ENCODE results near the gene TRAF3. TPM values are rescaled to one million over a fixed set of nuclear protein-coding genes. Genes with fewer than 3 reads are reported as not detected.
"Not testable (repeated sequence)": the region's sequence is repeated elsewhere in the genome, so short reads cannot be mapped to it uniquely, and the experiment has no call there.

TRAF3 gene
- total RNA-seq, 1 donor from 2014 or later, result 8.5 TPM

DNA sequence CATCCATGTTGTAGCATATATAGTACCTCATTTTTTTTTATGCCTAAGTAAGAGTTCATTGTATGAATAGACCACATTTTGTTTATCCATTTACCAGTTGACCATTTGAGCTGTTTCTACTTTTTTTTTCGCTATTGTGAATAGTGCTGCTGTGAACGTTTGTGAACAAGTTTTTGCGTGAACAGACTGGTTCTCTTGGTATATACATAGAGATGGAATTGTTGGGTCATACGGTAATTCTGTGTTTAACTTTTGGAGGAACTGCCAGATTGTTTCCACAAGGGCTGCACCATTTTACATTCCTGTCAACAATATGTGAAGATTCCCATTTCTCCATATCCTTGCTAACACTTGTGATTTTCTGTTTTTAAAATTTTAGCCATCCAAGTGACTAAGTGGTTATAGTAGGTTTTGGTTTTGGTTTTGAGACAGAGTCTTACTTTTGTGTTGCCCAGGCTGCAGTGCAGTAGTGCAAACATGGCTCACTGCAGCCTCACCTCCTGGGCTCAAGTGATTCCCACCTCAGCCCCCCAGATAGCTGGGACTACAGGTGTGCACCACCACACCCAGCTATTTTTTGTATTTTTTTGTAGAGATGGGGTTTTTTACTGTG, 76.9 kb downstream of the TRAF3 start:
- no peak for DNase-seq (ENCODE audit: low spot score)

DNA sequence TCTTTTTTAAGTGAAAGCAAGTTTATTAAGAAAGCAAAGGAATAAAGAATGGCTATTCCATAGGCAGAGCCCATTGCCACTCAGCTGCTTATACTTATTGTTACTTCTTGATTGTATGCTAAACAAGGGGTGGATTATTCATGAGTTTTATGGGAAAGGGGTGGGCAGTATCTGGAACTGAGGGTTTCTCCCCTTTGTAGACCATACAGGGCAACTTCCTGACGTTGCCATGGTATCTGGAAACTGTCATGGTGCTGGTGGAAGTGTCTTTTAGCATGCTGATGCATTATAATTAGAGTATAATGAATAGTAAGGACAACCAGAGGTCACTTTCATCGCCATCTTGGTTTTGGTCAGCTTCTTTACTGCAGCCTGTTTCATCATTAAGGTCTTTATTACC, 78.9 kb downstream of the TRAF3 start:
- DNase-seq (ENCODE audit: low spot score) (no peak), ATAC-seq (no peak)

More for the DNA sequence above, 76.9 kb downstream of the TRAF3 start:
- no peak for ATAC-seq

DNA sequence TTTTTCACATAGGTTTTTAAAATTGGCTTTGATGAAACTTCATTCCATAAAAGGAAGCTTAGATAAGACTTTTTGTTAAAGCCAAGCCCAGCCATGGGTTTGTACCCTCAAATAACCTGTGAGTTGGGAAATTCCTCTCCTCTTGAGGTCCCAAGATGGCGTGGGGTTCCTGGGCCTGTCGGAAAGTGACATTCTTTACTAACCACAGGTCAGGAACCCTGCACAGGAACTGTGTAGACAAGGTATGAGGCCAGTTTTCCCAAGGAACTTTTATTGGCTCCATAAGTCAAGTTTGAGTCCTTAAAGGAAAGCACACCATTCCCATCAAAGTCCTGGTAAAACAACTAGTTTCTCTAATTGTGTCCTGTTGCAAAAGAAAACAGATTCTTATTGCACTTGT, 80.2 kb downstream of the TRAF3 start:
- DNase-seq (ENCODE audit: low spot score) (no peak), ATAC-seq (no peak)

DNA sequence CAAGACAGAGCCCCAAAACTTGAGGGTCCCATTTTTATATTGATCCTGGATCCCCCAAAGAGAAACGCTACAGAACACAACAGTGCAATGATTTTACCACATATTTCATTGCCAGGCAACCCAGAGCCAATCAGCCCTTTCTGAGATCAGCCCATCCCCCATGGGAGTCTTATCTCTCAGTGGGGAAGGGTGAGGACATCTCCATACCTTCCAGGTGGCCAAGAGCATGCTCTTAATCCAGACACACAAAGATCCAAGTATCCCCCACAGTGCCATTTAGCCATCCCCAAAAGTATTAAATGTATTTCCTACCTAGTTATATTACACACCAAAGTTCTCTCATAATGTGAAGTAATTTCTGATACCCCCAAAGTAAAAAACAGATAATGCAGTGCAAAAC, 82.7 kb downstream of the TRAF3 start:
- ATAC-seq (no peak), DNase-seq (ENCODE audit: low spot score) (no peak)

DNA sequence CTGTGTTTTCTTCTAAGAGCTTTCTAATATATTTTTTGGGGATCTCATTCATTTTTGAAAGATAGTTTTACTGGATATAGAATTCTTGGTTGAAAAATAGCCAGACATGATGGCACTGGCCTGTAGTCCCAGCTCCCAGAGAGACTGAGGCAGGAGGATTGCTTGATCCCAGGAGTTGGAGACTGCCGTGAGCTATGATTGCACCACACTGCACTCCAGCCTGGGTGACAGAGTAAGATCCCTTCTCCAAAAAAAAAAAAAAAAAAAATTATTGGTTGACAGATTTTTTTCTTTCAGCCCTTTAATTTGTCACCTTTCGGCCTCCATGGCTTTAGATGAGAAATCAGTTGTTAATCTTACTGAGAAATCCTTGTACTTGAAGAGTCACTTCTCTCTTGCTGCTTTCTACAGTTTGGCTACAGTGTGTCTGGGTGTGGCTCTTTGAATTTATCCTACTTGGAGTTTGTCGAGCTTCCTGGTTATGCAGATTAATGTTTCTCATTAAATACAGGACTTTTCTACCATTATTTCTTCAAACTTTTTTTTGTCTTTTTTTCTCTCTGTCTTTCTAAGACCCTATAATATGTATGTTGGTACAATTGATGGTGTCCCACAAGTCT, 85.0 kb downstream of the TRAF3 start:
- DNase-seq (ENCODE audit: low spot score), result no peak
- no peak for ATAC-seq

DNA sequence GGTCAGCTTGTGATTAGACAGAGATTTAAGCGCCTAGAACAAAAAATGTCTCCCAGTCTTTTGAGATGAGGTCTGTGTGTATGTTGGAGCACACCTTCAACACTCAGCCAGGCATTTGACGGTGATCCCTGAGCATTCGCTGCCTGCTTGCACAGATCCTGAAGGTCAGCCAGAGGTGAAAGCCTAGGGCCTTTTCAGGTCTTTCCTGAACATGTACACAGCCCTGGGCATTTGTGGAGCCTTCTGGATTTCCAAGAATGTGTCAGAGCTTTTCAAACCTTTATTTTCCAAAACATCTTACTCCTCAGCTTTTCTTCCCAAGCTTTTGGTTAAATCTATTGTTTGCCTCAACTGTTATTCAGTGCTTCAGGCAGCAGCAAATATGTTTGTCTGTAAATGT, 86.1 kb downstream of the TRAF3 start:
- no peak for DNase-seq (ENCODE audit: low spot score)
- peak; percentile 87 for ATAC-seq

DNA sequence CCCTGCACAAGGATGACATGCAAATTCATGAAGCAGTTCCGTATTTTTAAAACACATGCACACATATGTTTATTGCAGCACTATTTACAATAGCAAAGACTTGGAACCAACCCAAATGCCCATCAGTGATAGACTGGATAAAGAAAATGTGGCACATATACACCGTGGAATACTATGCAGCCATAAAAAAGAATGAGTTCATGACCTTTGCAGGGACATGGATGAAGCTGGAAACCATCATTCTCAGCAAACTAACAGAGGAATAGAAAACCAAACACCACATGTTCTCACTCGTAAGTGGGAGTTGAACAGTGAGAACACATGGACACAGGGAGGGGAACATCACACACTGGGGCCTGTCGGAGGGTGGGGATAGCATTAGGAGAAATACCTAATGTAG, 88.7 kb downstream of the TRAF3 start:
- not testable (repeated sequence) for DNase-seq (ENCODE audit: low spot score)

DNA sequence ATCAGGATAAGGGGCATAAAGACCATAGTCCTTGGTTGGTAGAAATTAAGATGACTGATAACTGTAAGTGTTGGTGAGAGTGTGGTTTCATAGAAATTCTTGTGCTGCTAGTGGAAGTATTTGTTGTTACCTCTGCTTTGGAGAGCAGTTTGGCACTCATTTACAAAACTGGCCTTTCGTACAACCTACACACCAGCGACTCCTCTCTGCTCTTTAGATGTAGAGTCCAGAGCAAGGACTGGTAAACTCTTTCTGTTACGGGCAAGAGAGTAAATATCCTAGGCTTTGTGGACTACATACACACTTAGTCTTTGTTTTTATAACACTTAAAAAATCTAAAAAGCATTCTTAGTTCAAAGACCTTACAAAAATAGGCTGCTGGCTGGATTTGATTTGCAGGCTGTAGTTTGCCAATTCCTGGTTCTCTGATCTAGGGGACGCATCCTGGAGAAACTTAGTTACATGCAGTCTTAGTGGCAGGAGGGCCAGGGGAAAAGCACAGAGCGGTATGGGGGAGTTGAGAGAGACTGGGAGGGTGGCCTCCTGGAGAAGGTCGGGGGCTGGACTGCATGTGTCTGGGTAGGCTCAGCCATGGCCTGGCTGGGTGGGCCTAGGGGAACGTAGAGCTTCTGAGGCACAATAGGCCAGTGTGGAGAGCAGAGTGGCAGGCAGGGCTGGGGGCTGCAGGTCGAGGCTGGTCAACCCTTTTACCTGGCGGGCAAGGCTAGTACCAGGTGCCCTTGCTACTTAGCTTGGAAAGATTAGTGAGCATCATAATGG, 89.9 kb downstream of the TRAF3 start:
- no peak for ATAC-seq
- DNase-seq (ENCODE audit: low spot score), result no peak

More for the DNA sequence above, 88.7 kb downstream of the TRAF3 start:
- not testable (repeated sequence) for ATAC-seq

DNA sequence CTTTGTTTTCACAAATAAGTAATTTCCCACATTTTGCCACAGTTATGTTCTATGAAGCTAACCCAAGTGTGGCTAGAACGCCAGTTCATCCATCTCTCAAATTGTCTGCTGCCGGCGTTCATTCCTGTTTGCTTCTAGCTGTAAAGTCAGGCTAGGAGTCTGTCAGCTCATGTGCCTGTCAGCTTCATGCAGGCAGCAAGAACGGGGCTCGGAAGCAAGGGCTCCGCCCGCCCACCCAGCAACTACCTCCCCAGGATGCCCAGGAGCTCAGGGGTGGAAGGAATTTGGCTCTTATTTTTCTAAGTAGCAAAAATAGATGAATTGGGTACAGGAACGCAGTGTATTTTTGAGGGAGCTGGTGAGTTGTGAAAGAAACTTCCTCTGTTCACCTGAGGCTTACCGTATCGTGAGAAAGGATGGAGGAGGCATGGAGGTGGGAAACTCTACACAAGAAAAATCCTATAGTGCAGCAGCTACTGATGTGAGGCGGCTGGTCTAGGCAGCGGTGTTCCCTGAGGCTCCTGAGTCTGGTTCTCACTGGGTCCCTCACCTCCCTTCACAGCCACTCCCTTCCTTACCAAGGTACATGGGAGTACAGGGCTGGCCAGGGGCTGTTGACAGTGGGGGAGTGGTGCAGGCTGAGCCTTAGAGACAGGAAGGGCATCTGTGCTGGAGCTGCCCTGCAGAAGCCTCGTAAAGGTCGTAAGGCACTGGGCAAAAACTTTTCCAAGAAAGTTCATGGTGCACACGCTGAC, 90.8 kb downstream of the TRAF3 start:
- ATAC-seq, result no peak
- no peak for DNase-seq (ENCODE audit: low spot score)

DNA sequence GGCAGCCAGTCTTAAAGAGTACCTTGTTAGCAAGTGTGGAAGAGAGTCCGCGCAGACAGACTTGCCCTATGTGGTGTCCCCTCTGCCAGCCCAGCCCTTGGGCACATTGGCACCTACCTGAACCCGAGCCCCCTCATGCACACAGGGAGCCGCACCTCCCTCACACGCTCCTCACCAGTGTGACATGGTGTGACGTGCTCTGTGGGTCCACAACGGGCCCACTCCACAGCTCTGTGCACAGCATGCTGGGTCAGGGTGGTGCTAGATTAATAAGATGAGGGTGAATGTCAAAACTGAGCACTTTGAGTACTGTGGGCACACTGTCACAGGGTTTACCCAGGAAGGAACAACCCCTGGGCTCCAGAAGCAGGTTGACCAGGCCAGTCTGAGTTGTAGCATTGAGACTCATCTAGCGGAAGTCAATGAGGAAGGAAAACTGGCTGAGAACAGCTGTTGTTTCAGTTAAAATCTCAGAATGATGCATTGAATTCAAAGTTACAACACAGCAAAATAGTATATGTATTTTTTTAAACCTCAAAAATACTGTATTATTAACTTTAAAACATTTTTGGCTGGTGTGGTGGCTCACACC, 91.8 kb downstream of the TRAF3 start:
- ATAC-seq (no peak), DNase-seq (ENCODE audit: low spot score) (no peak)

DNA sequence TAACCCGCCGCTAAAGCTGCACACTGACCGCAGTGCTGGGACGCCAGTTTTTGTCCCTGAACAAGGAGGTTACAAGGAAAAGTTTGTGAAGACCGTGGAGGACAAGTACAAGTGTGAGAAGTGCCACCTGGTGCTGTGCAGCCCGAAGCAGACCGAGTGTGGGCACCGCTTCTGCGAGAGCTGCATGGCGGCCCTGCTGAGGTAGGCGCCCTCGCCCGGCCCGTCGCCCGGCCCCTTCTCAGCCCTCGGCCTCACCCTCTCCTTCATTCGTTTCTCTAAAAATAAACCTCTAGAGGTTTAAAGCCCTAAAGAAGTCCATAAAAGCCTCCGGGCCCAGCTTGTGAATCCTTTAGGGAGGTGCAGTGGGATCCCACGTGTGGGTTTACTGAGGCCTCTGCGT, 93.0 kb downstream of the TRAF3 start:
- no peak for DNase-seq (ENCODE audit: low spot score)

DNA sequence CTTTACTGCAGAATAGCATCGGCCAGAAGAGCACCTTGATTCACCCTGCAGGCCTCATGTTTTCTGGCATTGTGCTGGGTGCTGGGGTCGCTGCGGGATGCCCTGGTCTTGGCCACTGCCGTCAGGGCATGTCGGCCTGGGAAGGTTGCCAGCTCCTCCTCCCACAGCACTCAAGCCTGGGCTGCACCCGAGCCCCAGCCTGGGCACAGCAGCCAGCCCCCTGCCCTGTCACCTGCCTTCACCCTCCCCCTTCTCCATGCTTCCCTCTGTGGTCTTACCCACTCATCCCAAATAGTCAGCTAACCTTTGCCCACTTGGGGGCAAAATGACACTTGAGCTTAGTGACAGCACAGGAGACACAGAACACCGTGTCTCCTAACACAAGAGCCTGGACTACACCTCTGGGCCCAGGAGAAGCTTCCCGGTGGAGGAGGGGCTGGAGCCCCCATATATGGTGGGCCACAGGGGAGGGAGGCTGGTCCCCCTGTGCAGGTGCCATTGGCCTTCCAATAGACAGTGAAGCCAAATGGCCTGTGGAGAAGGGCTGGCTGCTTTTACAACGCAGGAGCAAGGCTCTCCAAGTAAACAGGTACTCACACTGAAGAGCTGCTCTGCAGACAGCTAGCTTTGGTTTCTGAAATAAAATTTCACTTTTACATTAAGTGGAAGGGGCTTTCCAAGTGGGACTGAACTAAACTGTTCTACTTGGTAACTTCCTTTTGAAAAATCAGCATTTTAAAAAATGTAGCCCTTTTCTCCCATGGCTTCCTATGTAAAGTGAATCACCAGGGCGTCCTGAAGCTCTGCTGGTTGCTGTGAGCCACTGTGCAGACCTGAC, 94.0 kb downstream of the TRAF3 start:
- ATAC-seq, result peak; percentile 57

More for the DNA sequence above, 93.0 kb downstream of the TRAF3 start:
- ATAC-seq, result no peak

DNA sequence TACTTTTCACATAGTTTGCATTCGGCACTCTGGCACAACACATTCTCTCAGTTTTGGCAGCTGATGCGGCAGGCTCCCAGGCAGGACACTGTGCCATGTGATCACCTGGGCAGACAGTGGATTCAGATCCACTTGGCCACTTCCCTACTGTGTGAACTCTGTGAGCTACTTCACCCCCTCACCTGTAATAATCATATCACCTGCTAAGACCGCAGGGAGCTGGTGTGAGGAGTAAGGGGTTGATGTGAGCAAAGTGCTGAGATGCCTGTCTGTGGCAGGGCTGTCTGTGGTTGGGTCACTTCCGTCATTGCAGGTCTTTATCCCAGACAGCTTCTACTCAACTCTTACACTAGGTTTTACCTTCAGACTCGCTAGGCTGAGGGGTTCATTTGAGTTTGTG, 94.8 kb downstream of the TRAF3 start:
- peak; percentile 88 for DNase-seq (ENCODE audit: low spot score)
- ATAC-seq, result peak; percentile 83

More for the DNA sequence above, 94.0 kb downstream of the TRAF3 start:
- DNase-seq (ENCODE audit: low spot score), result peak; percentile 76

DNA sequence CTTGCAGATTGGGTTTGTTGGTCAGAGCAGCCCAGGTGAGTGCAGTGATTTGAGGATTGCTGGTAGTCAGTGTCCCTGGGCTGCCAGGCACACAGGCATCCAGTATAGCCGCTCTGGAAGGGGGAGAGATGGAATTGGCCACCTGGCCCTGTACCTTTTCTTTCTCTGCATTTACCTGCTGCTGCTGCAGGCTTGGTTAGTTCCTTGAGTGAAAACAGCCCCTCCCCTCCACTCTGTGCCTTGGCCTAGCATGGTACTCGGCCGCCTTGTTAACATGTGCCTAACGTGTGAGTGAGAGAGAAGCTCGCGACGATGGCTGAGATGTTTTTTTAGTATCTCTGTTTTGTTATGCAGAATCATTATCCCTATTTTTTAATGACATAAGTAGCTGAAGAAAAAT, 95.9 kb downstream of the TRAF3 start:
- DNase-seq (ENCODE audit: low spot score) (no peak), ATAC-seq (no peak)

DNA sequence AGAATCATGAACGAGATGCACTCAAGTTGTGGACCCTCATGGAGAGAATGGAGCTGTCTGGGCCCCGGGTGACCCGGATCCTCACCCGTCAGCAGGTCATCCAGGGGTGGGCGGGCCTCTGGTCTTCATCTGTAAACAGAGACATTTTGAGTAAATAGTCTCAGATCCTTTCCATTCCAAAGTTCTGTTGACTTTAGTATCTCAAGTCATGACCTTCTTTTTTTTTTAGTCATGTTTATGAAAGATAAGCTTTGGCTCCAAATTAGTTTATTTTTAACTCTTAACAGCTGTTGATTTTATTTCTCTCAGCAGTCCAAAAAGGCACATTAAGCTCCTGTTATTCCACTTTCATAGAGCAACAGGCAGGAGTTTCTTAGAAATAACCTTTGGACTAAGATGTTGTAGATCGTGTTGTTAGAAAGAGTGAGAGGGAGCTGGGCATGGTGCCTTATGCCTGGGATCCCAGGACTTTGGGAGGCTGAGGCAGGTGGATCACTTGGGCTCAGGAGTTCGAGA, 96.4 kb downstream of the TRAF3 start:
- ATAC-seq, result peak; percentile 68
- DNase-seq (ENCODE audit: low spot score), result peak; percentile 83

DNA sequence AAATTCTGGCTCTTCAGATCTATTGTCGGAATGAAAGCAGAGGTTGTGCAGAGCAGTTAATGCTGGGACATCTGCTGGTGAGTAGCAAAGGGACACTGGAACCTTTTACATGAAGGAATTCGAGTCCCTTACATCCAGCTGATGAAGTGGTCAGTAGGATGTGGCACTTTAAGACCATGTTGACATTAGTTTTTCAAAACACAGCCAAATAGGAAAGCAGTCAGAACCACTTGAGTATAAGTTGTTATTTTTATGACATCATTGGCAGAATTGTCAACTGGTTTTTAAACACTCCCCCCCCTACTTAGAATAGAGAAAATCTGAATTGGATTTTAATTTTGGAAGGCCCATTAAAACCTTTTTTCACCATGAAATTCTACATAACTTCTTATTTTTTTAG, 98.4 kb downstream of the TRAF3 start:
- no peak for ATAC-seq
- DNase-seq (ENCODE audit: low spot score), result no peak

DNA sequence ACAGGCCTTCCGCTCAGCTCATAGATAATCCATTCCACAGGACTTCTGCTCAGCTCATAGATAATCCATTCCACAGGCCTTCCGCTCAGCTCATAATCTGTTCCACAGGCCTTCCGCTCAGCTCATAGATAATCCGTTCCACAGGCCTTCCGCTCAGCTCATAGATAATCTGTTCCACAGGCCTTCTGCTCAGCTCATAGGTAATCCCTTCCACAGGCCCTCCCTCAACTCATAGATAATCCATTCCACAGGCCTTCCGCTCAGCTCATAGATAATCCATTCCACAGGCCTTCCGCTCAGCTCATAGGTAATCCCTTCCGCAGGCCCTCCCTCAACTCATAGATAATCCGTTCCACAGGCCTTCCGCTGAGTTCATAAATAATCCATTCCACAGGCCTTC, 100.3 kb downstream of the TRAF3 start:
- not testable (repeated sequence) for ATAC-seq

DNA sequence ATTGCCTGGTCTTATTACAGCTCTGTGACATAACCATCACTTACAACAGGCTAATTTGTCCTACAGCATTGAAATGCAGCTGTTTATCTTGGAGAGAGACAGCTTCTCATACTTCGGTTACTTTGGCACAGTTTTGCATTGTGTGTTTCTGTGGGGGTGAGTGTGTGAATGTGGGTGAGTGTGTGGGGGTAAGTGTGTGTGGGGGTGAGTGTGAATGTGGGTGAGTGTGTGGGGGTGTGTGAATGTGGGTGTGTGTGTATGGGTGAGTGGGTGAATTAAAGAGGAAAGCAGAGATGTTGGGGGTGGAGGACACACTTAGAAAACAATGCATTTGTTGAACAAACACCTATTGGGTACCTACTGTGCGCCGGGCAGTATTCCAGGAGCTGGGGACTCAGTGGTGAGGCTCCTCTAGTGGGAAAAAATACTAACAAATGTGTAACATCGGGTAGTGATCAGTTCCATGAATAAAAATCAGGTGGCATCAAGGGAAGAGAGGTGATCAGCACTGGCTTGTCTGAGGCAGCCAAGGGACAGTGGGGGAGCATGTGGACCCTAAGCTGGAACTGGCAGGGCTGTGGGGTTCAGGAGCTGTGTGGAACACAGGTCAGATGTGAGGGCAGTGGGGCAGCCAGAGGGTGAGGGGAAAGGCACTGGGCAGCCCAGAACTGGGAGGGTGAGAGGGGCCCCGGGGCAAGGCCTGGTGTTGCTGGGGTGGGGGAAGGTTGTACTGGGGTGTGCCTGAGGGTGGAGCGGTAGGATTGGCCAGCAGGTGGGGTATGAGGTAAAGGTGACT, 101.1 kb downstream of the TRAF3 start:
- no peak for DNase-seq (ENCODE audit: low spot score)
- ATAC-seq, result peak; percentile 62

More for the DNA sequence above, 100.3 kb downstream of the TRAF3 start:
- DNase-seq (ENCODE audit: low spot score), result not testable (repeated sequence)

DNA sequence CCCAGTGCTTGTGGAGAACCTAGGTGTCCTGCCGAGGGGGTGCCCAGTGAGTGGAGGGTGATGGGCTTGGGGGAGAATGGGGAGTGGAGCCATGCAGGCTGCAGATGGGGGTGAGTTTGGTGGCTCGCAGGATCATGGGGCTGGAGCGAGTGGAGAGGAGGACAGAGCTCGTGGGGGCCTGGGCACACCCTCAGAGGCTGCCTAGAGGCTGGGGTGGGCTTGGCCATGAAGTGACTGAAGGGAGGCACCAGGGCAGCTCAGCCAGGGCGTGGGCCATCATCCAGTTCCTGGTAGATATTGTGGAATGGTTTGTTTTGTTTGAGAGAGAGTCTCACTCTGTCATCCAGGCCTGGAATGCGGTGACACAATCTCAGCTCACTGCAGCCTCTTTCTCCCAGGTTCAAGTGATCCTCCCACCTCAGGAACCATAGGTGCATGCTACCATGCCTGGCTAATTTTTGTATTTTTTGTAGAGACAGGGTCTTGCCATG, 101.8 kb downstream of the TRAF3 start:
- ATAC-seq (peak; percentile 84), DNase-seq (ENCODE audit: low spot score) (no peak)

All from left lobe of liver (tissue), 2 donors.